Activated CD4-positive, CD25-positive, alpha-beta regulatory T cell treated with anti-CD3 and anti-CD28 coated beads, Interleukin-2, amount 50 U/mL, for 72 hours (primary cell): ENCODE data around the gene ICE1.
"Not testable (repeated sequence)": the region's sequence is repeated elsewhere in the genome, so short reads cannot be mapped to it uniquely, and the experiment has no call there.

Experiments used
- DNase-seq: peaks from one replicate; pipeline ENCODE4 v3.0.0; 2021

The ICE1 gene

DNA sequence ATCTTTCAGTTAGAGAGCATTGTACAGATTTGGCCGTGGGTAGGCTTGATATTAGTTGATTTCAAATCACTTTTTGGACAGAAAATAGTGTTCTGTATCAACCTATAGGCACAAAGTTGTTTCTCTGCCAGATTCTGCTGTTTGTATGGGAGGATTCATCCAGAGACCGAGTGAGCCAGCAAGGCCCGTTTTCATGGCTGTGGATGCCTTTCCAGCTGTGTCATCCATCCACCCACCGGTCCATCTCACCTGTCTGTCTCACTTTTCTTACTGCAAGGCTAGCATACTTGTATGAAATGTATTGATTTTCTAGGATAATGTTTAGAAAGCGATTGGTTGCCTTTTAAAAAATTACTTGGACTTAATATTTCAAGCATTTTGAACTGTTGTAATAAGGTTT lies 34.4 kb downstream of the ICE1 start:
- no peak for DNase-seq

DNA sequence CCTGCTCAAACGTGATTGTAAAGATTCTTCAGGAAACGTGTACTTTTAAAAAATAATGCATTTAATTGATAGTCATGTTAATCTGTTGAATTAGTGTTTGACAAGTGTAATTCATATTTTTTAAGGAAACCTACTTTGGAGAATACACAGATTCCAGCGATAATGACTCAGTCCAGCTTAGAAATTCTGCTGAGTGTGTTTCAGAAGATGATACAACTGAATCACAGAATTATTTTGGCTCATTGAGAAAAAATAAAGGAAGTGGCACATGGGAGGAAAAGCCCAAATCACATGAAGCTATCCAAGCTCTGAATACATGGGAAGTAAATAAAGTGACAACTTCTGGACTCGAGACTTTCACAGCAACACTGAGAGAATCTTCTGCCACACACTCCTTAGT lies 37.8 kb downstream of the ICE1 start:
- no peak for DNase-seq

DNA sequence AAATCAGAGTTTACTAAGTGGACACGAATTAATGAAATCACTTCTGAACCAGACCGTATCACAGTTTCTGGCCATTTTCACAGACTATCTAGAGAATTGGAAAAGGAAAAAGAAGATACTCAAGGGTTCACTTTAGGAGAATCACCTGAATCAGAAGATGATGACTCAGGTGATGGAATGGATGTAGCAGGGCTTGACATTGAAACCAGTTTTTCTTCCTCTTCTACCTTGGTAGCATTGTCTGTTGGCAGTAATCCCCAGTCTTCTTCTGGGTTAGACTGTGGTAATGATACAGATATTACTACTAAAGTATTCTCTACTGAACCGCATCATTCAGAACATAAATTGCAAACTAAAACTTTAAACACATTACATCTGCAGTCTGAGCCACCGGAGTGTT lies 38.5 kb downstream of the ICE1 start:
- DNase-seq = no peak

DNA sequence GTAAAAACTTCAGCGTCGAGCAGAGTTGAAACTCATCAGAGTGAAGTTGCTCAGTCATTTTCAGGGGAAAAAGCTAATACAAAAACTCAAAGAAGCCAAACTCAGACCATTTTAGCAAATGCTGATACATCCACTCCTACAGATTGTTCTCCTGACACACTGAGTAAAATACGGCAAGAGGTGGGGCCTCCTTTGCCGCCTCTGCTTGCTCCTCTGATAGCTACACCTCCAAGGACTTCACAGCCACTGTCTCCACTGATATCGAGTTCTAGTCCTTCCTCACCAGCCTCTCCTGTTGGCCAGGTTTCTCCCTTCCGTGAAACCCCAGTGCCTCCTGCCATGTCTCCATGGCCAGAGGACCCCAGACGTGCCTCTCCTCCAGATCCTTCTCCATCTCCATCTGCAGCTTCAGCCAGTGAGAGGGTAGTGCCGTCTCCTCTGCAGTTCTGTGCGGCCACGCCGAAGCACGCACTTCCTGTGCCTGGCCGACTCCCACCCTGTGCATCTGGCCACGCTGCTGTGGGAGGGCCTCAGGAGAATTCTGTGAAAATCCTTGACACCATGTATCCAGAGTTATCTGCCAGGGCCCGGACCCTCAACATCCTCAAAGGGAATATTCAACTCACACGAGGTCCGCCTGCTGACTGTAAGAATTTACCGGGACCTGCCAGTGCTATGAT lies 41.7 kb downstream of the ICE1 start:
- no peak for DNase-seq

DNA sequence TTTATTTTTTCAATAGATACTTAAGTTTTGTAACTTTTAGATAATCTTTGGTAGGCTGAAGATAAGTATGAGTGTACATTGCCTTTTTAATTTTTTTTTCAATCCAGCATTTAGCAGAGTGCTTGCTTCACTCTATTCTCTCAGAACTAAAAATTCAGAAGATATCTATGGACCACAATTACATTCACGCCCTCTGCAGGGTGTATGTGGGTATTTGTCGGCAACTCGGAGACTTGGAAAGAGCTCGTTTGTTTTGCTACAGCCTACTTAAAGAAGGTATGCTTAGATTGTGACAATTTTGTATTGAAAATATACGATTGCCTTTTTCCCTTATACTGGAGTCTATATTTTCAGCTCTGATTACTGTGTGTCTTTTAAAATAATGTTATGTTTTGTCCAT lies 43.8 kb downstream of the ICE1 start:
- DNase-seq = no peak

DNA sequence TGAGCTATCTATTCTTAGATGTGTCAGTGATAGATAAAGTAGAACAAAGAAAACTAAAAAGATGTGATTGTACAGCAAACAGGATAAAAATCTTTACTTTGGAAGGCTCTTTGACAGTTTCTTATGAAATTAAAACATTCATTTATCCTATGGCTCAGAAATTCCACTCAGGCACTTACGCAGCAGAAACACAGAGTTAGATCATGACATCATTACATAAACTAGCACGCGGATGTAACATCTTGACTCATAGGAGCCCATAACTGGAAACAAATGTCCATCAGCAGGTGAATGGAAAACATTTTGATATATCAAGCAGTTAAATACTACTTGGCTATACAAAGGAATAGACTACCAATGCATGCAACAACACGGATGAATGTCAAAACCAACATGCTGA lies 45.3 kb downstream of the ICE1 start:
- no peak for DNase-seq

DNA sequence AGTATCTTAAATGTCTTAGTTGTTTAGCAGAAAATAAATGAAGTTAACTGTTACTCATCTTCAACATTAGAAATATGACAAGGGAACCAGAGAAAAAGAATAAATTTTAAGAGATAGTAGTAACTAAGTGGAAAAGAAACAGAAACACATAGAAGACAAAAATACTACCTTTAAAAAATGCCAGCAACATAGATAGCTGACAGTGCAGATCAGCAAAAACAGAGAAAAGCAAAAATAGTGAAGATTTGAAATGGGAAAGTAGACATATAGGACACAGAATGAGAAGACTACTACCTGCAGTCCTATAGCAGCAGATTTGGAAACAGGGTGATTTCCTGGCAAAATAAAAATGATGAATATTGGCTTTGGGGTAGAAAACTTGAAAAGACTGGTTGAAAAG lies 48.5 kb downstream of the ICE1 start:
- no peak for DNase-seq

DNA sequence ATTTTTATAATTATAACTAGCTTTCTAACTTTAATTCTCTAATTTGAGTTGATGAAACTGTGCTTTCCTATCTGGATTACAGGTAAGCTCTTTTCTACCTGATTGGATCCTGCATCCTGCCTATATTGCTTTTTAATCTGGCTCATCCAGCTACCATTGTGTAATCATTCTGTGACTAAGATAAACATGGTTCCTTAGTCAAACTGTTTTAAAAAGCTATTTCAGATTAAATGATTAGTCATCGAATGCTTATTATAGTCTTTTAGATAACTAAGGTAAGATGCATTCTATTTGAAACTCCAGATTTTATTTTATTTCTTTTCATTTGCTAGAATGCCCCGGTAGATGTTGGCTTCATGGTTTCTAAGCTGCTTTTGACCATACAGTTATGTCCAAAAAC lies 50.7 kb downstream of the ICE1 start:
- no peak for DNase-seq

DNA sequence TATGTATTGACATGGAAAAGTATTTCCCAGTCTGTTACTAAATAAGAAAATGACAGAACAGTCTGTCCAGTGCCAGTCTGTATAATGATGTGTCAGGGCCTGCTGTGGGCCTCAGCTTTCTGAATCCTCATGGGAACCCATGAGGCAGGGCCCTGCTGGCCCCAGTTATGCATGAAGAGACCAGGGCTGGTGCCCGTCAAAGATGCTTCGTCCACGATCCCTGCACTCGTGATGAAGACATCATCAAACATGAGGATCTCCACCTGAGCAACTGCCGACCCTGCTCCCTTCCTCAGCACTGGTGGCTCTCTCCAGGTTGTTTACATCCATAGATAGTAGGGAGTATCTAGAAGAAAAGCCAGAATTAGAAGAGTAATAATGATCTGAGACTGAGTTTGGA lies 52.5 kb downstream of the ICE1 start:
- DNase-seq = no peak

DNA sequence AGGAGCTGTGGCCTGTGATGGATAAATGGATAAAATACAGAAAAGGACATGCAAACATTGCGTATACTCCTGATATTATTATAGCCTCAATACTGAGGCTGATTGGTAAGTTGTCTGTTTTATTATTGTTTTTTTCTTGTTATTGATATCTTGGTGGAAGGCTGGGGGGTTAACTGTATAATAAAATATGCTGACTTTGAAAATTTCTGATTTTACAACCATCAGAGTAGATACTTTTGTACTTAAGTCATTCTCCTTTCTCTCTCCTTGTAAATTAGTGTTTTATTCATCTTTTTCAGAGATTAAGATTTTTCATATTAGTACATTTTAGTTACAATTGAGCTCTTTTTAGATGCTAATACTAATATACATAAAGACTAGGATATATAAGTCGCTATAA lies 53.5 kb downstream of the ICE1 start:
- no peak for DNase-seq

DNA sequence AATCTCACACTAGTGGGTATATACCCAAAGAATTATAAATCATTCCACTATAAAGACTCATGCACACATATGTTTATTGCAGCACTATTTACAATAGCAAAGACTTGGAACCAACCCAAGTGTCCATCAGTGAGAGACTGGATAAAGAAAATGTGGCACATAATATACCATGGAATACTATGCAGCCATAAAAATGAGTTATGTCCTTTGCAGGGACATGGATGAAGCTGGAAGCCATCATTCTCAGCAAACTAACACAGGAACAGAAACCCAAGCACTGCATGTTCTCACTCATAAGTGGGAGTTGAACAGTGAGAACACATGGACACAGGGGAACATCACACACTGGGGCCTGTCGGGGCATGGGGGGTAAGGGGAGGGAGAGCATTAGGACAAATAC lies 57.1 kb downstream of the ICE1 start:
- DNase-seq = not testable (repeated sequence)

DNA sequence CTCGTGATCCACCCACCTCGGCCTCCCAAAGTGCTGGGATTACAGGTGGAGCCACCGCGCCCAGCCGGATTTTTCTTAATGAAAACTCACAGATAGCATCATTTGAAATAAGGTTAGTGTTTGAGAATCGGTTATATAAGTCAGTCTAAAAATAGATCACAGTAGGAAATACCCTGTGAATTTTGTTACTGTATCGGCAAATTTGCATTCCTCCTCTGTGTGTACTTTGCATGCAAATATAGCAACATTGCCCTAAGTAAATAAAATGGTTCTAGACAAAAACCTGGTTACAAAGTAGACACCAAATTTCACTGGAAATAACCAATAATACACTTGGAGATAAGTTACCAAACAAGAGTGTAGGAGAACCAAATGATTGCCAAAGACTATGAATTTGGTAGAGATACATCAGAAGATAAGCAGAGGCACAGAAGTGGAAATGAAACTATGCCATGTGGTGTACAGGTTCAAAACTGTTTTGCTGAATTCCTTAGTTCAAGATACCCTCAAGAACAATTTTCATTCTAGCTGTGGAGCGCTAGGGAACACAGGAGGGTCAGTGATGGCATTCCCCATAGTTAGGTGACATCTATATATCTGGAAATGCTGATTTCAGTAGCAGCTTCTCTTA lies 58.1 kb downstream of the ICE1 start:
- DNase-seq = no peak

DNA sequence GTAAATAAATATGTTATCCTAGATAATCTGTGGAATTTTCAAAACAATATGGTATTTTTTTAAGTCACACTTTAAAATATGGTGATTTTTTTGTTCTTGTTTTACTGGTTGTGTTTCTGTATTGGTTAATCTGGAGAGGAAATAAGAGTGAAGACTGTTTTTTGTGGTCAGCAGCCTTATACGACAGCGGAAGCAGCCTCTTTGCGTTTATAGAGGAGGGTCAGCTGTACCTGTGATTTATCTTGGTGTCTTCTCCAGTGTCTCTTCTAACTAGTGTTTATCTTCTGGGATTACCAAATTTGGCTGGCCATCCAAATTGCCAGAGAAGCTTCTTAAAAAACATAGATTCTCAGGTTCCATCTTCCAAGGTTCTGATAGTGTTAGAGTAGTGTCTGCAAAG lies 58.7 kb downstream of the ICE1 start:
- DNase-seq = no peak

DNA sequence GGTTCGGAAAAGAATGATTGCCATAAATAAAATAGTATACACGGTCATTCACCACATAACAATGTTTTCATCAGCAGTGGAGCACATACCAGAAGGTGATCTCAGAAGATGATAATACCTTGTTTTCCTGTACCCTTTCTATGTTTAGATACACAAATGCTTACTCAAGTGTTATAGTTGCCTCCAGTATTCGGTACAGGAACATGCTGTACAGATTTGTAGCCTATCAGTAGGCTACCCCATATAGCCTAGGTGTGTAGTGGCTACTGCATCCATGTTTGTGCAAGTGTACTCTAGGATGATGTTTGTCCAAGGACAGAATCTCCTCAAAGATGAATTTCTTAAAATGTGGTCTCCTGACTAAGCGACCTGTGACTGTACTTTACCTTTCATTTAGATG lies 59.2 kb downstream of the ICE1 start:
- DNase-seq = no peak

DNA sequence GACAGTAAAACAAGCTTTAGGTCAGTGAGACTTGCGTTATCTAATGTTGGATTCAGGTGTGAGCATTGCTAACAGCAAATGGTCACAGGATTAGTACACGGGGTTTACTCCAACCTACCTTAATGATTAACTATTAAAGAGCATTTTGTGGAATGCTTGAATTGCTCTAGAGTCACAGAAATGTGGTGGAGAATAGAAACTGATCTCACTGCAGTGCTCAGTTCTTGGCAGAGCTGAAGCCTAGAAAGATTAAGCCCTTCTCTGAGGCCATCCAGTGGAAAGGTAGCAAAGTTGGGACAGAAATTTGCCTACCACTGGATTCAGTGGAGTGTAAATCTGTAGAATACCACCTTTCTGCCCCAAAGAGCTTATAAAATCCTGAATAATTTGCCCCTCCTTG lies 60.9 kb downstream of the ICE1 start:
- no peak for DNase-seq

DNA sequence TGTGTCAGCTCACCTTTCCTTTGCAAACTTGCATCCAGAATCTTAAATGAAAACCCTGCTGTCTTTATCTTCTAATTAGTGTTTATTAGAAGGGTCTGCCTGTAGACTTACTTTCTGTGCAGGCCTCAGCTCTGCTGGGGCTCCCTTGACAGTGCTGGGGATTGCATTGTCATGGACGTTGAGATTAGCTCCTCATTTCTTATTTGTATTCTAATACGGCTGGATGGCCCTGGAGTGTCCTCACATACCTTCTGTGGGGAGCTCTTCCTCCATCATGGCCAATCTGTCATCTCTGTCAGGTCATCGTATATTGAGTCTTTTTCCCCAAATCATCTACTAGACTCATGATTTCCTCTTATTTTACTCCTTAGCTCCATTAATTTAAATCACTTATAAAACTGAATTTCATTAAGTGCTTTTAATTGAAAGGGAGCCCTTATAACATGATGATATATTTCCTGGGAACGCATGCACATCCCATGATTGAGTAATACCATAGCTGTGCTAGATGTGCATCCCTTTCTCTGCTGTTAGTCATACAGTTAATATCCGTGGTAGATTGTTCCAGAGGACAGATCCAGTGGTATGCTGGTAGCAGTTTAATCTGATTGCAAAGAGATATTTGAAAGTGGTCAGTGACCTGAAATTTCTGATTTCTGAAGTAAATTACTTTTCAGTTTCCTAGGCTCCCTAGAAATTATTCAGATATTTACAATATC lies 61.6 kb downstream of the ICE1 start:
- no peak for DNase-seq

DNA sequence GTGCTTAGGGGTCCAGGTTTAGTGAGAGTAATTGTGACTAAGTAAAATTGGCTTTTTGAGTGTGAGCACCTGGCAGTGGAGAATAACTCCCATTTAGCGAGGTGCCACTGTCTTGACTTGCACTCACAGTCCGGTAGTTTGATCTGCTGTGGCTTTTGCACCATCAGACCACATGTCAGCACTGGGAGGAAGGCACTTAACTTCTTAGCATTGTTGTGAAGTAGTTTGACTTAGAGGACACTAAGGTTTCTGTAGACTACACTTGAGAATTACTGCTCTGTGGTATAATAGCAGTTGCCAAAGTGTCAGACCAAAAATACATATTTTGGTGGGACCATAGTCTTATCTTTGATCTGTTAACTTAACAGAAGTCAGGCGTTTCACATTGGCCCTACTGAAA lies 63.6 kb downstream of the ICE1 start:
- no peak for DNase-seq

DNA sequence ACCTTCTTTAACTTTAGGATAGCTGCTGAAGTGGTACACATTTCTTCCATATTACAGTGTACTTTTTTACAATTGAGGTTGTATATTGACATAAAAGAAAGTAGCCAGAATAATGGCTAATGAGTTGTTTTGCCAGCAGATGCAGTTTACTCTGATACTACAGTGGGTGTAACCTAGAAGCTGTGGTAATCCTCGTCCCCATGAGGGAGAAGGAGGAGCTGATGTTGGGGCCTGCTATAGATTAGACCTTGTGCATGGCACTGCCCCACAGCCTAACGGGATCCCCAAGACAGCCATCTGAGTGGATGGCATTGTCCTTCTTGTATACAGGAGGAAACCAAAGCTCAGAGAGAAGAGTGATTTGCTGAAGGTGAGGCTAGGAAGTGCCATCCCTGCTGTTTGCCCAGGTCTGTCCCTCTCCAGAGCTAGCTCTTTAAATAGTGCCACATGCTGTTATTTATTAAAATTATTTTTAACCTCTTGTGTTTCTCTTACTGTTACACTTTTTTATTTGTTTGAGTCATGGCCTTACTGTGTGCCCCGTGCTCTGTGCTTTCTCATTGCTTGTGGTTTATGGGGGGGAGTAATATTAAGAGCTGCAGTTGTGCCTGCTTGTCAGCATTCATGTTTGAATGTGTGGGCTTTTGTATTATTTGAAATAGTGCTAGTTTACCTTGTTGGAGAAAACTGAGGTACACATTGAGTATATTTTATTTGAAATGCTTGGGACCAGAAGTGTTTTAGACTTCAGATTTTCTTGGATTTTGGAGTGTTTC lies 65.3 kb downstream of the ICE1 start:
- DNase-seq = no peak

DNA sequence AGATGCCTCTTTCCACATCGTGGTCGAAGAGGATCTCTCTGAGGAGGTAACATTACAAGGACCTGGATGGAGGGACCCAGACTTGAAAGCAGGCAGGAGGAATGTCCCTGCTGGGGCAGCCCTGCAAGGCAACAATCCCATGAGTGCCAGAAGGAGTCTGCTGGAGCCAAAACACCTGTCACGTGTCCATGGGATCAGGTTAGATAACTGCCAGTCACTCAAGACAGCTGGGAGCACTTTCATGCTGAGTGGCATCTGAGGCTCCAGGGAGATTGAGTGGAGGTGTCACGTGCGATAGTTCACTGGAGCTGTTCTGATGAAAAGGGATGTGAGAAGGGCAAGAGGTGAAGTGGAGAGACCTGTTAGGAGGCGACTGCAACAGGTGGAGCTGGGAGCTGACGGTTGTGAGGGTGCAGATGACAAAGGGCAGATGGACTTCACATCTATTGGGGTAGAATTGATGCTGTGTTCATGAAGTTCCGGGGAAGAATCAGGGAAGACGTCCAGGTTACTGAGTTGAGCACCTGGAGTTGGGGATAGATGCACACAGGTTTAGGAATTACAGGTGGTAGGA lies 68.4 kb downstream of the ICE1 start:
- DNase-seq = no peak

DNA sequence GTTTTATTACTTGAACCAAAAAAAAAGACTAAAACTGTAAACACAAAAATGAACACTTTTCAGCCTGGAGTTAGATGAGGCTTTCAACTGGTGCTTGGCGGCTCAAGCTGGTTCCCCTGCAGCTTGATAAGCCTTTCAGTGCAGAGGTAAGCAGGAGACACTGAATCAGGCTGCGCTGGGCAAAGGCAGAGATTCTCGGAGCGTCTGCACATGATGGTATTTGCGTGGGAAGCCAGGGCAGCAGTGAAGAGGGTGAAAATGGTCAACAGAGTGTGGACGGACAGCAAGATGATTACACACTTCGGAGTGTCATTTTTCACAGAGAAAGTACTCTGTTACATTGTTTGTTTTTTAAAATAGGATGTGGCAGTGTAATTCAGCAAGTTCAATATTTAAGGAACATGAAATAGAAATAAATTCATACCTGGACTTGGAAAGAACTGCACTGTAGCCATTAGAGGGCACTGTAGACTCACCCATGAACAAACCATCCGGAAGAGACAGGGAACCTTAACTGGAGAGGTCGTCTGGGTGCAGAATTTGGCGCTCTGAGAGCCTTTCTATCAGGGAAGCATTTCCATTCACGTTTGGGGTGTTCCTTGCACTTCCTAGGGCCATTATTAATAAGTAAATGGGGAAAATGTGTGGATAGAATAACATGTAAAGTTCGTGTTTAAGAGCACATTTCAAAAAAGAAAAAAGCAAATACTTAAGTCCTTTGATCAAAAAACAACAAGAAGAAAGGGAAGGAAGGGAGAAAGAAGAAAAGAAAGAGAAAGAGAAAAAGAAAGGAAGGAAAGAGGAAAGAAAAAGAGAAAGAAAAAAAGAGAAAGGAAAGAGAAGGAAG lies 69.8 kb downstream of the ICE1 start:
- no peak for DNase-seq

DNA sequence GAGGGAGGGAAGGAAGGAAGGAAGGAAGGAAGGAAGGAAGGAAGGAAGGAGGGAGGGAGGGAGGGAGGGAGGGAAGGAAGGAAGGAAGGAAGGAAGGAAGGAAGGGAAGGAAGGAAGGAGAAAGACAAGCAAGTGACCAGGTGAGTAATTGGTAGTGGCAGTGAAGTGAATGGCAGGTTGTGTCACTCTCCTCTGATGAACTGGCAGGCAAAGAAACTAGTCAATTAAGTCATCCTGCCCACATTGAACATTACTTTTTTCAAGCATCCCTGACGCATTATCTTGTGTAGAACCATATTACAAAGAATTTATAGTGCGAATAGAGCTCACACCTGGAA lies 70.4 kb downstream of the ICE1 start:
- DNase-seq = not testable (repeated sequence)
